GM23338 (cell line): ENCODE measurements around the gene MAPK12. TPM values are rescaled to one million over a fixed set of nuclear protein-coding genes. Genes with fewer than 3 reads are reported as not detected.

Source experiments
- ATAC-seq: fragments of 200-7000 bp; cut with Tn5 transposase; 3 replicates; pipeline ENCODE4 v1.9.1; 2020
- DNase-seq: peaks from one replicate; pipeline ENCODE4 v3.0.0-alpha.2; 2015; ENCODE audit warnings: low spot score
- H2AFZ ChIP-seq: fragments of 200-600 bp; sonication (generic); 2 replicates; pipeline ENCODE4 v1.8.0; 2016; ENCODE audit warnings: antibody characterized with exemption, mild to moderate bottlenecking, moderate library complexity
- H3F3A ChIP-seq: fragments of 200-600 bp; sonication (generic); replicated peaks from 2 replicates; pipeline ENCODE4 v1.8.0; 2017; ENCODE audit warnings: antibody characterized with exemption, mixed run types, low read depth
- H3K27ac ChIP-seq: fragments of 200-600 bp; sonication (generic); 2 replicates; pipeline ENCODE4 v1.6.1; 2016; ENCODE audit warnings: low read depth
- H3K27me3 ChIP-seq: fragments of 200-600 bp; sonication (generic); 2 replicates; pipeline ENCODE4 v1.8.0; 2016; ENCODE audit warnings: mild to moderate bottlenecking, mixed run types, moderate library complexity; ENCODE audit not compliant: insufficient read depth
- H3K36me3 ChIP-seq: fragments of 200-600 bp; sonication (generic); 2 replicates; pipeline ENCODE4 v1.8.0; 2016; ENCODE audit warnings: mild to moderate bottlenecking; ENCODE audit not compliant: insufficient read depth
- H3K4me1 ChIP-seq: fragments of 200-600 bp; sonication (generic); 2 replicates; pipeline ENCODE4 v1.8.0; 2016; ENCODE audit warnings: mild to moderate bottlenecking, moderate library complexity; ENCODE audit not compliant: insufficient read depth
- H3K4me2 ChIP-seq: fragments of 200-600 bp; sonication (generic); 2 replicates; pipeline ENCODE4 v1.7.1; 2017; ENCODE audit warnings: mixed run types
- H3K4me3 ChIP-seq: fragments of 200-600 bp; sonication (generic); 2 replicates; pipeline ENCODE4 v1.6.1; 2016; ENCODE audit warnings: mixed run types
- H3K79me2 ChIP-seq: fragments of 200-600 bp; sonication (generic); replicated peaks from 2 replicates; pipeline ENCODE4 v1.8.0; 2017; ENCODE audit warnings: mild to moderate bottlenecking; ENCODE audit not compliant: insufficient read depth
- H3K9me2 ChIP-seq: fragments of 200-600 bp; sonication (generic); 2 replicates; pipeline ENCODE4 v1.8.0; 2017; ENCODE audit not compliant: insufficient read depth
- H4K20me1 ChIP-seq: fragments of 200-600 bp; sonication (generic); replicated peaks from 2 replicates; pipeline ENCODE4 v1.8.0; 2017; ENCODE audit warnings: mild to moderate bottlenecking; ENCODE audit not compliant: insufficient read depth
- H3K27ac Mint-ChIP-seq: 2 replicates; pipeline ENCODE4 v1.8.0; 2020; ENCODE audit warnings: inconsistent platforms, mild to moderate bottlenecking, moderate library complexity, mixed read lengths
- H3K27me3 Mint-ChIP-seq: 3 replicates; pipeline ENCODE4 v1.8.0; 2022; ENCODE audit warnings: low read depth, mild to moderate bottlenecking, moderate library complexity, mixed read lengths, inconsistent platforms; ENCODE audit not compliant: insufficient read depth, poor library complexity
- H3K36me3 Mint-ChIP-seq: 3 replicates; pipeline ENCODE4 v1.8.0; 2021; ENCODE audit warnings: low read depth, mild to moderate bottlenecking, inconsistent platforms, moderate library complexity, mixed read lengths
- H3K4me1 Mint-ChIP-seq: 3 replicates; pipeline ENCODE4 v1.8.0; 2020; ENCODE audit warnings: mild to moderate bottlenecking, inconsistent platforms, mixed read lengths
- H3K4me3 Mint-ChIP-seq: 3 replicates; pipeline ENCODE4 v1.8.0; 2021; ENCODE audit warnings: moderate library complexity, mild to moderate bottlenecking, inconsistent platforms, mixed read lengths
- H3K9me3 Mint-ChIP-seq: 3 replicates; pipeline ENCODE4 v1.8.0; 2020; ENCODE audit warnings: moderate library complexity, mild to moderate bottlenecking, inconsistent platforms, mixed read lengths
- CTCF ChIP-seq, 2 experiments: fragments of 200-600 bp in 1 of 2; sonication (generic) in 1 of 2; conservative IDR thresholded peaks; 2 replicates each; pipeline versions ENCODE4 v1.5.1 to v1.6.1; 2016 to 2017; ENCODE audit warnings: antibody characterized with exemption in 2 of 2, low read depth in 2 of 2, mild to moderate bottlenecking in 2 of 2, moderate library complexity in 1 of 2
- ETS1 ChIP-seq: IDR thresholded peaks from 2 replicates; pipeline ENCODE4 v1.6.1; 2016; ENCODE audit warnings: antibody characterized with exemption
- EZH2 ChIP-seq: fragments of 200-600 bp; sonication (generic); IDR thresholded peaks from one replicate; pipeline ENCODE4 v1.8.0; 2017; ENCODE audit warnings: antibody characterized with exemption, mild to moderate bottlenecking, low read depth; ENCODE audit not compliant: unreplicated experiment
- EZH2phosphoT487 ChIP-seq: fragments of 200-600 bp; sonication (generic); IDR thresholded peaks from one replicate; pipeline ENCODE4 v1.8.1; 2018; ENCODE audit warnings: antibody characterized with exemption; ENCODE audit not compliant: unreplicated experiment
- POLR2AphosphoS5 ChIP-seq: IDR thresholded peaks from 2 replicates; pipeline ENCODE4 v1.6.1; 2016; ENCODE audit warnings: antibody characterized with exemption, low read depth
- REST ChIP-seq: IDR thresholded peaks from one replicate; pipeline ENCODE4 v1.6.1; 2018; ENCODE audit warnings: antibody characterized with exemption; ENCODE audit not compliant: unreplicated experiment
- STAT1 ChIP-seq: IDR thresholded peaks from one replicate; pipeline ENCODE4 v1.6.1; 2016; ENCODE audit warnings: antibody characterized with exemption; ENCODE audit not compliant: unreplicated experiment
- ZNF462 ChIP-seq: fragments of 250-450 bp; sonication (Bioruptor Pico); IDR thresholded peaks from 2 replicates; pipeline ENCODE4 v1.5.0; 2020; ENCODE audit warnings: mild to moderate bottlenecking, moderate library complexity
- polyA plus RNA-seq: library from polyadenylated mRNA; unstranded; fragments of >200 nt; fragmentation: Nextera tagmentation; extraction: Ambion mirVana; gene quantifications from 2 replicates; pipeline ENCODE4 v1.2.1, GENCODE V29; 2016
- total RNA-seq: library from RNA; depleted of rRNA; stranded (reverse); fragments of >200 nt; shearing (Covaris generic); gene quantifications from 2 replicates; pipeline ENCODE4 v1.2.3, GENCODE V29; 2014

MAPK12 gene
- total and polyA plus RNA-seq, 2 experiments from 2014 or later, result 10.4 to 26.1 TPM

- Histone ChIP-seq H3K4me2 (no peak overlapping the region), H3K27ac (no peak overlapping the region), H3K36me3 (no peaks in the 10 kb centered on the region), H3K79me2 (no peaks in the 10 kb centered on the region), H3K27me3 (no peaks in the 10 kb centered on the region), H3K4me3 (no peak overlapping the region), H3K4me1 (no peaks in the 10 kb centered on the region), H4K20me1 (no peaks in the 10 kb centered on the region), H3F3A (no peaks in the 10 kb centered on the region), H2AFZ (no peak overlapping the region), H3K9me2 (no peaks in the 10 kb centered on the region)
- Mint-ChIP-seq H3K27ac (no peak overlapping the region), H3K36me3 (peaks cover 27% of the 10 kb centered on the region), H3K4me3 (no peak overlapping the region), H3K4me1 (no peaks in the 10 kb centered on the region), H3K9me3 (no peaks in the 10 kb centered on the region), H3K27me3 (peaks cover 5% of the 10 kb centered on the region)
- DNase-seq, result no peak
- ATAC-seq, result no peak
- no peak for TF ChIP-seq ETS1
- TF ChIP-seq EZH2phosphoT487, result no peak
- no peak for TF ChIP-seq ZNF462
- TF ChIP-seq EZH2, result no peak
- TF ChIP-seq CTCF (conservative IDR thresholded peaks at IDR 0.05; ENCODE audit: low read depth in 2 of 2), result no peak
- TF ChIP-seq POLR2AphosphoS5, result no peak
- TF ChIP-seq REST, result no peak
- no peak for TF ChIP-seq STAT1
These were observed 24.2 kb upstream of the MAPK12 start for GRCh38 chr22:50285568-50286229.
